K562 (cell line): ENCODE data around the gene RHOV. TPM values are rescaled to one million over a fixed set of nuclear protein-coding genes. Genes with fewer than 3 reads are reported as not detected.

Experiments used
- ETV5 ChIP-seq: sonication (generic); formaldehyde crosslinking; IDR thresholded peaks from 2 replicates; pipeline ENCODE4 v1.4.0; 2020; ENCODE audit warnings: low read depth, mild to moderate bottlenecking, missing genetic modification reagents
- GTF2F1 ChIP-seq: IDR thresholded peaks from 2 replicates; pipeline ENCODE4 v1.6.1; 2011; ENCODE audit warnings: low read depth, low read length, improper control_type of control experiment
- STAG1 ChIP-seq: sonication (generic); formaldehyde crosslinking; IDR thresholded peaks from 2 replicates; pipeline ENCODE4 v1.5.0; 2020; ENCODE audit warnings: missing genetic modification reagents, borderline replicate concordance
- TCF3 ChIP-seq: sonication (generic); formaldehyde crosslinking; IDR thresholded peaks from 2 replicates; pipeline ENCODE4 v1.4.0; 2020; ENCODE audit warnings: mild to moderate bottlenecking, missing genetic modification reagents
- ZFP36 ChIP-seq: fragments of 150-350 bp; IDR thresholded peaks from 2 replicates; pipeline ENCODE4 v1.6.1; 2018; ENCODE audit warnings: low read length, low read depth; ENCODE audit not compliant: partially characterized antibody
- polyA plus RNA-seq, 8 experiments: library from polyadenylated mRNA; depleted of rRNA in 4 of 8; stranded (reverse) in 5 of 8; unstranded in 3 of 8; fragments of >200 nt; fragmentation: Nextera tagmentation in 2 of 8; fragmentation: Illumina TruSeq in 1 of 8; extraction: Ambion mirVana in 2 of 8; extraction: Trizol in 1 of 8; gene quantifications; 2 replicates each; pipeline versions ENCODE4 v1.2.1 to v1.2.3, GENCODE V29; 2011 to 2014; ENCODE audit warnings: inconsistent platforms in 1 of 8, missing spikeins in 1 of 8
- total RNA-seq, 7 experiments: library from RNA; depleted of rRNA in 6 of 7; stranded (reverse); fragments of >200 nt in 6 of 7; fragmentation: Illumina TruSeq in 2 of 7; extraction: Trizol in 2 of 7; gene quantifications; 2 replicates each; pipeline versions ENCODE4 v1.2.1 to v1.2.3, GENCODE V29; 2011 to 2021; ENCODE audit warnings: low replicate concordance in 1 of 7
- TF ChIP-seq, protein P1 (sequence below), 3 experiments: IDR thresholded peaks in 2 of 3; conservative IDR thresholded peaks in 1 of 3; 2 replicates each; pipeline ENCODE4 v1.5.1; 2011 to 2012; ENCODE audit warnings: low read length in 3 of 3, mild to moderate bottlenecking in 3 of 3, control low read depth in 2 of 3, improper control_type of control experiment in 1 of 3, inconsistent platforms in 1 of 3, low read depth in 1 of 3, mixed read lengths in 1 of 3, moderate library complexity in 1 of 3; ENCODE audit not compliant: insufficient read depth in 2 of 3
- TF ChIP-seq, protein P2 (sequence below), 2 experiments: IDR thresholded peaks; 2 replicates each; pipeline ENCODE4 v1.6.1; 2011; ENCODE audit warnings: borderline replicate concordance in 1 of 2, control low read depth in 1 of 2, low read depth in 1 of 2, low read length in 1 of 2, mild to moderate bottlenecking in 1 of 2, mixed read lengths in 1 of 2, moderate library complexity in 1 of 2; ENCODE audit not compliant: insufficient read depth in 1 of 2, insufficient read length in 1 of 2, poor library complexity in 1 of 2, severe bottlenecking in 1 of 2; ENCODE audit errors: extremely low read depth in 1 of 2
- TF ChIP-seq, protein P3 (sequence below): sonication (generic); formaldehyde crosslinking; IDR thresholded peaks from 2 replicates; pipeline ENCODE4 v1.8.1; 2023; ENCODE audit warnings: mild to moderate bottlenecking, missing genetic modification reagents
- TF ChIP-seq, protein P4 (sequence below), 3 experiments: fragments of 200-800 bp in 1 of 3; sonication (Bioruptor generic) in 1 of 3; sonication (generic) in 1 of 3; formaldehyde crosslinking in 1 of 3; IDR thresholded peaks; 2 replicates each; pipeline versions ENCODE4 v1.6.1 to v1.8.0; 2016 to 2022; ENCODE audit warnings: mild to moderate bottlenecking in 2 of 3, missing compliant biosample characterization in 2 of 3, missing genetic modification characterization in 2 of 3, missing genetic modification reagents in 1 of 3

The RHOV gene
- total and polyA plus RNA-seq, 9 of the 15 experiments (the other 6 are each of a cell fraction or from before 2014, with no cell fraction given): 0.08 to 2.0 (median 1.1) TPM

DNA sequence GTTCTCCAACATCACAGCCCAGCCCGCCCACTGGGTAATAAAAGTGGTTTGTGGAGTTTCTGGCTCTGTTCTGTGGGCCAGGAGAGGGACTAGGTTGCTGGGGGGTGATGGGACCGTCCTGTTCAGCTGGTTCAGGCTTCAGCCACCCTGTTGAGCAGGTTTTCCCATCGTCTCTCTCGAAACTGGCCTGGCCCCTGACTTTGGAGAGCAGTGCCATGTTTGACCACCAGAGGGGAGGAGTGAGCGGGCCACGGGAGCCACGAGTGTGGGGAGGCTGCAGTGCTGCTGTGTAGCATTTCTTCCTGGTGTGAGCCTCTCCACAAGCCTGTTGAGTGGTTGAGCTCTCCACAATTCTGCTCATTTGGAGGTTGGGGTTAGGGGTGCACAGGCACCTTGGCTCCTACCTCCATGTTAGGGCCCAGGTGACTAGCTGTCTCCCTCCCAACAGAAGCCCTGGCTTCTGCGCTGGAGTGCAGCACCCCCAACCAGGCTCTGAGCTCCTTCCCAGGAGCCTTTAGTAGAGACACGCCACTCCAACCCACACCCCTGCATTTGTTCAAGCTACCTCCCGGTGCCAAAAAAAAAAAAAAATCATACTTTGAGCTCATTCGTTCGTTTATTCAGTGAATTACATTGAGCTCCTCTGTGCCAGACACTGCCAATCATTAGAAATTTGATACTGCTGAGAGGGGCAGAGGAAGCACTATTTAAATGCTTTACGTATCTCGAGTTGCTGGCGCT lies 16.3 kb downstream of the RHOV start (continued):
- TF ChIP-seq, protein P1, sequence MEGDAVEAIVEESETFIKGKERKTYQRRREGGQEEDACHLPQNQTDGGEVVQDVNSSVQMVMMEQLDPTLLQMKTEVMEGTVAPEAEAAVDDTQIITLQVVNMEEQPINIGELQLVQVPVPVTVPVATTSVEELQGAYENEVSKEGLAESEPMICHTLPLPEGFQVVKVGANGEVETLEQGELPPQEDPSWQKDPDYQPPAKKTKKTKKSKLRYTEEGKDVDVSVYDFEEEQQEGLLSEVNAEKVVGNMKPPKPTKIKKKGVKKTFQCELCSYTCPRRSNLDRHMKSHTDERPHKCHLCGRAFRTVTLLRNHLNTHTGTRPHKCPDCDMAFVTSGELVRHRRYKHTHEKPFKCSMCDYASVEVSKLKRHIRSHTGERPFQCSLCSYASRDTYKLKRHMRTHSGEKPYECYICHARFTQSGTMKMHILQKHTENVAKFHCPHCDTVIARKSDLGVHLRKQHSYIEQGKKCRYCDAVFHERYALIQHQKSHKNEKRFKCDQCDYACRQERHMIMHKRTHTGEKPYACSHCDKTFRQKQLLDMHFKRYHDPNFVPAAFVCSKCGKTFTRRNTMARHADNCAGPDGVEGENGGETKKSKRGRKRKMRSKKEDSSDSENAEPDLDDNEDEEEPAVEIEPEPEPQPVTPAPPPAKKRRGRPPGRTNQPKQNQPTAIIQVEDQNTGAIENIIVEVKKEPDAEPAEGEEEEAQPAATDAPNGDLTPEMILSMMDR (IDR thresholded peaks at IDR 0.05 in 2 of 3, conservative IDR thresholded peaks at IDR 0.05 in 1 of 3; ENCODE audit: insufficient read depth in 2 of 3, low read depth in 1 of 3, low read length in 3 of 3): peak; percentile 94 to 98 (median 95)
- TF ChIP-seq TCF3 (peak; percentile 32; the same call in 1 of the 2 replicates), ZFP36 (peak; percentile 25), STAG1 (CRISPR knock-in tag) (peak; percentile 46; the same call in 1 of the 2 replicates), ETV5 (CRISPR knock-in tag) (peak; percentile 52; the same call in 1 of the 2 replicates), GTF2F1 (no peak)
- TF ChIP-seq, protein P2, sequence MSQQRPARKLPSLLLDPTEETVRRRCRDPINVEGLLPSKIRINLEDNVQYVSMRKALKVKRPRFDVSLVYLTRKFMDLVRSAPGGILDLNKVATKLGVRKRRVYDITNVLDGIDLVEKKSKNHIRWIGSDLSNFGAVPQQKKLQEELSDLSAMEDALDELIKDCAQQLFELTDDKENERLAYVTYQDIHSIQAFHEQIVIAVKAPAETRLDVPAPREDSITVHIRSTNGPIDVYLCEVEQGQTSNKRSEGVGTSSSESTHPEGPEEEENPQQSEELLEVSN (IDR thresholded peaks at IDR 0.05; ENCODE audit: borderline replicate concordance in 1 of 2, extremely low read depth in 1 of 2, insufficient read depth in 1 of 2, insufficient read length in 1 of 2, low read depth in 1 of 2, low read length in 1 of 2, poor library complexity in 1 of 2, severe bottlenecking in 1 of 2): peak in 1 of 2 experiments; percentile 10
- TF ChIP-seq, protein P3, sequence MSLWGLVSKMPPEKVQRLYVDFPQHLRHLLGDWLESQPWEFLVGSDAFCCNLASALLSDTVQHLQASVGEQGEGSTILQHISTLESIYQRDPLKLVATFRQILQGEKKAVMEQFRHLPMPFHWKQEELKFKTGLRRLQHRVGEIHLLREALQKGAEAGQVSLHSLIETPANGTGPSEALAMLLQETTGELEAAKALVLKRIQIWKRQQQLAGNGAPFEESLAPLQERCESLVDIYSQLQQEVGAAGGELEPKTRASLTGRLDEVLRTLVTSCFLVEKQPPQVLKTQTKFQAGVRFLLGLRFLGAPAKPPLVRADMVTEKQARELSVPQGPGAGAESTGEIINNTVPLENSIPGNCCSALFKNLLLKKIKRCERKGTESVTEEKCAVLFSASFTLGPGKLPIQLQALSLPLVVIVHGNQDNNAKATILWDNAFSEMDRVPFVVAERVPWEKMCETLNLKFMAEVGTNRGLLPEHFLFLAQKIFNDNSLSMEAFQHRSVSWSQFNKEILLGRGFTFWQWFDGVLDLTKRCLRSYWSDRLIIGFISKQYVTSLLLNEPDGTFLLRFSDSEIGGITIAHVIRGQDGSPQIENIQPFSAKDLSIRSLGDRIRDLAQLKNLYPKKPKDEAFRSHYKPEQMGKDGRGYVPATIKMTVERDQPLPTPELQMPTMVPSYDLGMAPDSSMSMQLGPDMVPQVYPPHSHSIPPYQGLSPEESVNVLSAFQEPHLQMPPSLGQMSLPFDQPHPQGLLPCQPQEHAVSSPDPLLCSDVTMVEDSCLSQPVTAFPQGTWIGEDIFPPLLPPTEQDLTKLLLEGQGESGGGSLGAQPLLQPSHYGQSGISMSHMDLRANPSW: 0 out of 2 replicates have a peak, but pooled peaks have one; percentile 21
- TF ChIP-seq, protein P4, sequence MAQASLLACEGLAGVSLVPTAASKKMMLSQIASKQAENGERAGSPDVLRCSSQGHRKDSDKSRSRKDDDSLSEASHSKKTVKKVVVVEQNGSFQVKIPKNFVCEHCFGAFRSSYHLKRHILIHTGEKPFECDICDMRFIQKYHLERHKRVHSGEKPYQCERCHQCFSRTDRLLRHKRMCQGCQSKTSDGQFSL (CRISPR knock-in tag; IDR thresholded peaks at IDR 0.05): peak; percentile 64; the same call in 1 of the 2 replicates
- TF ChIP-seq, protein P4 (tag; IDR thresholded peaks at IDR 0.05): no peak
